Fibroblast of skin of right biceps (primary cell): ENCODE data around the gene GTF2B.
"Not testable (repeated sequence)": the region's sequence is repeated elsewhere in the genome, so short reads cannot be mapped to it uniquely, and the experiment has no call there.

Source experiments
- DNase-seq: peaks from one replicate; pipeline ENCODE4 v3.0.0-alpha.2; 2013

GTF2B gene, protein sequence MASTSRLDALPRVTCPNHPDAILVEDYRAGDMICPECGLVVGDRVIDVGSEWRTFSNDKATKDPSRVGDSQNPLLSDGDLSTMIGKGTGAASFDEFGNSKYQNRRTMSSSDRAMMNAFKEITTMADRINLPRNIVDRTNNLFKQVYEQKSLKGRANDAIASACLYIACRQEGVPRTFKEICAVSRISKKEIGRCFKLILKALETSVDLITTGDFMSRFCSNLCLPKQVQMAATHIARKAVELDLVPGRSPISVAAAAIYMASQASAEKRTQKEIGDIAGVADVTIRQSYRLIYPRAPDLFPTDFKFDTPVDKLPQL

DNA sequence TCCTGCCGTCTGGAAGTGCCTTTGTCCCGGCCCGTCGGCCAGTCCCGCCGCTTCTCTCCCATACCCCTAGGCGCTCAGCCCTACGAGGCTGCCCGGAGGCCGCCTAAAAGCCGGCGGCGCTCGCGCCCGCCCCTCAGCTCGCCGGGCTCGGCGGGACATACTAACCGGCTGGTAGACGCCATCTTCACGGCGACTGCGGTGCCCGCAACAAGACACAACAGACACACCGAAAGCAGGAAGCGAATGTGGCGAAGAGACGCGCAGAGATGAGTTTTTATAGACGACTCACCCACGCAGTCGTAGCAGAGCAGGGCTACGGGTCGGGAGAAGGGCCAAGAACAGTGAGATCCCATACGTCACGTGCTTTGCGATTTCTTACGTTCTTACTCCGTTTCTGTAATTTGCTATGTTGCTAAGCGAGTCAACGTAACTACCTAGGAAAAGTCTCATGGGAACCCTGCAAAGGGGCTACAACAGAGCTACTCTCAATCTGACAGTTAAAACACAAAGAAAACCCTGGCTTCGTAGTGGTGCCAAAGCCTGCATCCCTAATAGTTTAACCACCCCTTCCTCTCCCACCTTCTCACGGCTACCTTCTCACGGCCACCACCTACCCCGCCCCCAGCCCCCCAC is at the start of gene GTF2B:
GTF2B (minus strand) TSS at position 250 of the 633 bp plus-strand sequence; CDS start at position 182, 68 bp downstream.
- DNase-seq, result peak; percentile 97

DNA sequence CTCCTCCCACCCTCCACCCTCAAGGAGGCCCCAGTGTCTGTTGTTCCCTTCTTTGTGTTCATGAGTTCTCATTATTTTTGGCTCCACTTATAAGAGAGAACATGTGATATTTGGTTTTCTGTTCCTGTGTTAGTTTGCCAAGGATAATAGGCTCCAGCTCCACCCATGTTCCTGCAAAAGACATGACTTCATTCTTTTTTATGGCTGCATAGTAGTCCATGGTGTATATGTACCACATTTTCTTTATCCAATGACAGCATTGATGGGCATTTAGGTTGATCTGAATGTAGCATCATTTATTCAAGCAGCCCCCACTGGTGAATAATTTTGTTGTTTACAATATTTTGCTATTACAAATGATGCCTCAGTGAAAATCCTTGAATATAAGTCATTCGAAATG is 47.2 kb upstream of the GTF2B start:
- not testable (repeated sequence) for DNase-seq

DNA sequence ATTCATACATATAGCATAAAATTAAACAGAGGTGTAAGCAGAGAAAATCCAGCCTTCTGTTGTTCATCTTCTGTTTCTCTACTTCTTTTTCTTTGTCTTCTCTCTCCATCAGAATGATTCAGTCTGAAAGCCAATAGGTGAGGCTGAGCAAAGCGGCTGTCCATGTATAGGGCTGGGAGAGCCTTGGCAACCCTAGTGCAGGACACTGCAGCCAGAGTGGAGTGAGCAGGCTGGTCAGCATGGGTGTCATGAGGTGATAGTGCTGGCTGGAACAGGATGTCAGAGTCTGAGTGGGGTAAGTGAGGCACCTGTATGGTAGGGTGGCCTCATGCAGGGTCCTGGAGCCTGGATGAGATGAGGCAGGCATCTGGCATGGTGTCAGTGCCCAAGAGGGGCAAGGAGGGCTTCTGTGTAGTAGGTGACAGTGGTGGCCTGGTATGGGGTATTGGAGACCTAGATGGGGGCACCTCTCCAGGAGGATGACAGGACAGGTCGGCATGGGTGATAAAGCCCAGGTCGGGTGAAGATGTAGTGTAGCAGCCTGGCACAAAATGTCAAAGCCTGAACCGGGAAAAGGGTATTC is 45.5 kb upstream of the GTF2B start:
- DNase-seq, result no peak

DNA sequence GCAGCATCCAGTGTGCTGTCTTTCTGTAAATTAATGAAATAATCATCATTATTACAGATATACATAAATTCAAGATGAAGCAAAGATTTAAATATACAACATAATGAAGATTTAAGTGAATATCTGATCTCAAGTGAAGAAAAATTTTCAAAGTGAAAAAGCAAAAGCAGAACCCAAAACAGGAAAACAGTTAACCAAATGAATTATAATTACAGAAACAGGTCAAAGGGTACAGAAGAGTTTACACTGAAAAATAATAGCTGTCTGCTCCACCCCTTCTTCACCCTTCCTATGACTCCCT is 44.8 kb upstream of the GTF2B start:
- DNase-seq, result no peak

DNA sequence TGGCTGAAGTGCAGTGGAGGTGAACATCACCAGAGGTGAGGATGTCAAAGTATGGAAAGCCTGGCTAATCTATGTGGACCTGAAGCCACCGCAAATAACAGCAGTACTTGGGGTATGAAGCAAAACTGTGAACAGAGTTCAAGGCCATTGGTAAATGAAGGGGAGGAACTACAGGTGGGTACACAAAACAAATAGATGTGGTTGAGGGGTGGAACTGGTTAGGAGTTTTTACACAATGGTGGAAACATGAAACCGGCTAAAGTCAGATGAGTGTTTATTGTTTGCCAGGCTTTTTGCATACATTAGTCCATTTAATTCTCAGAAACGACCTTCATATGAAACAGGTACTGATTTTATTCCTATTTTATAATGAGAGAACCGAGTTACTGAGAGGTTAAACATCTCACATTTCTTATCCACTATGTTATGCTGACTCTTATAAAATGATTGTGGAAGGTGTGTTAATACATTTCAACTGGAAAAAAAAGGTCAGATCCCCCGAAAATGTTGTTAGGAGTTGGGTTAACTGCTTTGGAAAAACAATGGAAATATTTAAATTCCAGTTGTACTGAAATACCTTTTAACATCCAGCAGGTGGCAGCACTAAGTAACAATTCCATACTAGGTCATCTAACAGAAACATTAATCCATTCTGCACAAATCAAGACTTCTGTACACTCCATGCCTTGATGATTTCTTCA is 44.3 kb upstream of the GTF2B start:
- DNase-seq, result peak; percentile 48

DNA sequence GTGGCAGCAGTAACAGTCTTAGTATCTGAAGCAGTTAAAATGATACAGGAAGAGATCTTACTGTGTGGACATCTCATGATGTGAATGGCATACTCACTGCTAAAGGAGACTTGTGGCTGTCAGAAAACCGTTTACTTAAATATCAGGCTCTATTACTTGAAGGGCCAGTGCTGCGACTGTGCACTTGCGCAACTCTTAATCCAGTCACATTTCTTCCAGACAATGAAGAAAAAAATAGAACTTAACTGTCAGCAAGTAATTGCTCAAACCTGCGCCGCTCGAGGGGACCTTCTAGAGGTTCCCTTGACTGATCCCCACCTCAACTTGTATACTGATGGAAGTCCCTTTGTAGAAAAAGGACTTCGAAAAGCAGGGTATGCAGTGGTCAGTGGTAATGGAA is 38.8 kb upstream of the GTF2B start:
- not testable (repeated sequence) for DNase-seq

DNA sequence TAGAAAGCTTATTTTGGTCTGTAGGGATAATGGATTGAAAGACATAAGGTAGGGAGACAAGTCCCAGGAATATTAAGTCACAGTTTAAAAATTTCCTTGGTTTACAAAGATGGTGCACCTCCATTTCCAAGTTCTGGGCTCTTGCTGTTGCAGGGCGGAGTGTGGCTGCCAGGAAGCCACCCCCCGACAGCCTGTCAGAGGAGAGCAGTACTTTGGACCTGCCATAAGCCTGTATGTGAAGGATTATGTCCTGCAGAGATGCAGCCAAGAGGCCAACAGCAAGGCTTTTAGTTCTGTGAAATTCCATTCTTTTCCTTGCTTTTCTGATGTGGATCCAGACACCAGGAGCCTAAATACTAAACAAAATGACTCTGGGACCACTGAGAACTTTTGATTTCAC is 31.9 kb upstream of the GTF2B start:
- no peak for DNase-seq

DNA sequence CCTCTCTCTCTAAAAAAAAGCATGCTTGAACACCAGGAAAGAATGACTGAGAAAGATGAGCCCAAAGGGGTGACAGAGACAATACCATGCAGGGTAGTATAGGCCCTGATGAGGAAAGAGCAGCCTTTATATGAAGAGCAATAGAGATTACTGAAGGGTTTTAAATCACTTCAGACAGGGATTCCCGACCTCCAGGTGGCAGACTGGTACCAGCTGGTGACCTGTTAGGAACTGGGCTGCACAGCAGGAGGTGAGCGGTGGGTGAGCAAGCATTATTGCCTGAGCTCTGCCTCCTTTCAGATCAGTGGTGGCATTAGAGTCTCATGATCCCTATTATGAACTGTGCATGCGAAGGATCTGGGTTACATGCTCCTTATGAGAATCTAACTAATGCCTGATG is 30.8 kb upstream of the GTF2B start:
- no peak for DNase-seq

DNA sequence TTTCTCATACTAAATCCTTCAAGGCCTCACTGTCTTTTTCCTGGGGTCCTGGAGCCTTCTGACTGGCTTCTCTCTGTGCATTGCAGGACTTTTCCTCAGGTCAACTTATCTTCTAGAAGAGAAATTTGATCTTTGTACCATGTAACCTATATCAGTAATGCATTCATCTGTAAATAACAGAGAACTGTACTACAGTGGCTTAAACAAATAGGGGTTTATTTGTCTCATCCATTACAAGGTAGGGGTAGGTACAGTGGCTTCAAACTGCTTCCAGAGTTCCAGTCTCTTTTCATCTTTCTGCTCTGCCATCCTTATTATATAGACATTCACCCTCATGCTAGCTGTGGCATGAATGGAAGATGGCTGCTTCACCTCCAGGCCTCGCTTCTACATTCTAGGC is 29.5 kb upstream of the GTF2B start:
- no peak for DNase-seq

DNA sequence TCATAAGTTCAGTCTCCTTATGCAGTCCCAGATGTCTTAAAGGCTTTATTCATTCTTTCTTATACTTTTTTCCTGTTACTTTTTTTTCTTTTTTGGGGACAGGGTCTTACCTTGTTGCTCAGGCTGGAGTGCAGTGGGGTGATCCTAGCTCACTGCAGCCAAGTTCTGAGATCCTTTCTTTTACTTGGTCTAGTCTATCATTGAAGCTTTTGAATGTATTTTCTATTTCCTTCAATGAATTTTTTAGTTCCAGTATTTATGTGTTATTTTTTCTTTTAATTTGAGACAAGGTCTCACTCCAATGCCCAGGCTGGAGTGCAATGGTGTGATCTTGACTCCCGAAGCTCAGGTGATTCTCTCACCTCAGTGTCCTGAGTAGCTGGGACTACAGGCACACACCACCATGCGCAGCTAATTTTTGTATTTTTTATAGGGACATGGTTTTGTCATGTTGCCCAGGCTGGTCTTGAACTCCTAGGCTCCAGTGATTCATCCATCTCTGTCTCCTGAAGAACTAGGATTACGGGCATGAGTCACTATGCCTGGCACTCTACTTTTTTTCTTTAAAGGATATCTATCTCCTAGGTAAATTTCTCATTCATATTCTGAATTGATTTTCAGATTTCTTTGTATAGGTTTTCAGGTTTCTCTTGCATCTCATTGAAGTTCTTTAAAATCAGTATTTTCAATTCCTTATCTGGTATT is 26.1 kb upstream of the GTF2B start:
- DNase-seq, result no peak

DNA sequence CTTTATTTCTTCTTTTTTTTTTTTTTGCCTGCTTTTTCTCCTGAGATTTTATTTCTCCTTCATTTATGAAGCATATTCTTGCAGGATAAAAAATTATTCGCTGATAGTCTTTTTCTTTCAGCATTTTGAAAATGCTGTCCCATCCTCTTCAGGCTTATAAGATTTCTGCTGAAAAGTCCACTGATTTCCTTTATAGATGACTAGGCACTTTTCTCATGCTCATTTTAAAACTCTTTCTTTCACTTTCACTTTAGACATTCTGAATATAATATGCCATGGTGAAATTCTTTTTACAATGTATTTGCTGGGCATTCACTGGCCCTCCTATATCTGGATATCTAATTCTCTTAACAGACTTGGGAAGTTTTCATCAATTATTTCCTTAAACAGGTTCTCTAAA is 25.5 kb upstream of the GTF2B start:
- no peak for DNase-seq

DNA sequence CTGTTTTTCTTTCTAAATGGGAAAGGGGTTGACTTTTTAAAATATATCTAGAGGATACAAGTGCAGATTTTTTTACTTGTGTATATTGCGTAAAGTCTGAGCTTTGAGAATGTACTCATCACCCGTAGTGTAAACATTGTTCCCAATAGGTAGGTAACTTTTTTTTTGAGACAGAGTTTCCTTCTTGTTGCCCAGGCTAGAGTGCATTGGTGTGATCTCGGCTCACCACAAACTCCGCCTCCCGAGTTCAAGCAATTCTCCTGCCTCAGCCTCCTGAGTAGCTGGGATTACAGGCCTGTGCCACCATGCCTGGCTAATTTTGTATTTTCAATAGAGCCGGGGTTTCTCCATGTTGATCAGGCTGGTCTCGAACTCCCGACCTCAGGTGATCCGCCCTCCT is 20.4 kb upstream of the GTF2B start:
- not testable (repeated sequence) for DNase-seq

DNA sequence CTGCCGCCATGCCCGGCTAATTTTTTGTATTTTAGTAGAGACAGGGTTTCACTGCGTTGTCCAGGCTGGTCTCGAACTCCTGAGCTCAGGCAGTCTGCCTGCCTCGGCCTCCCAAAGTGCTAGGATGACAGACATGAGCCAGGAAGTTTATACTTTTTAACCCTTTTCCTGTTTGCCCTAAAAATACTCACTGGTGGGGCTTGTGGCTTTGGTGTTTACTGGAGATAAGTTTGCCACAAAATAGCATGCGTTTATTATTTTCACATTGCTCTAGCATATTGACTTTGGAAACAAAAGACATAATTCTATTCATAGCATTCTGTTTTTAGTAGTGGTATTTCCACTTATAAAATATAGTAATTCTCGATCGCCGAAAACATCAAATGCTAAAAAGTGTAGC is 19.8 kb upstream of the GTF2B start:
- no peak for DNase-seq

DNA sequence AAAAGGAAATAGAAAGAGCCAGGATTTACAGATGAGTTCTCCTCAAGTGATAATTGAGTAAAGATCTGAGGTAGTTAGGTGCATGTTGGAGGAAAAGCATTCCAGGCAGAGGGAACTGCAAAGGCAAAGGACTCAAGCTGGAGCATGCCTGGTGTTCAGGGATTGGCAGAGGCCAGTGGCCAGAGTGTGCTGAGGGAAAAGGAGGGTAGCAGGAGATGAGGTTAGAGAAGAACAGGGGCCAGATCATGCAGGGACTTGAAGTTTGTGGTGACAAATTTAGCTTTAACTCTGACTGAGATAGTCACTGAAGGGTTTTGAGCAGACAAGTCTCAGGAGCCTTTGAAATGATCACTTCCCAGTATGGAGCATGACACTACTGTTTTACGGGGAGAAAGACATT is 19.0 kb upstream of the GTF2B start:
- no peak for DNase-seq

DNA sequence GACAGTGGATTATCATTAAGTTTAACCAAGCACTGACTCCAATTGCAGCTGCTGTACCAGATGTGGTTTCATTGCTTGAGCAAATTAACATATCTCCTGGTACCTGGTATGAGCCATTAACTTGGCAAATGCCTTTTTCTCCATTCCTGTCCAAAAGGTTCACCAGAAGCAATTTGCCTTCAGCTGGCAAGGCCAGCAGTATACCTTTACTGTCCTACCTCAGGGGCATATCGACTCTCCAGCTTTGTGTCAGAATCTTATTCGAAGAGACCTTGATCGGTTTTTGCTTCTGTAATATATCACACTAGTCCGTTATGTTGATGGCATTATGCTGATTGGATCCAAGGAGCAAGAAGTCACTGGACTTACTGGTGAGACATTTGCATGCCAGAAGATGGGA is 9.5 kb upstream of the GTF2B start:
- DNase-seq, result no peak

DNA sequence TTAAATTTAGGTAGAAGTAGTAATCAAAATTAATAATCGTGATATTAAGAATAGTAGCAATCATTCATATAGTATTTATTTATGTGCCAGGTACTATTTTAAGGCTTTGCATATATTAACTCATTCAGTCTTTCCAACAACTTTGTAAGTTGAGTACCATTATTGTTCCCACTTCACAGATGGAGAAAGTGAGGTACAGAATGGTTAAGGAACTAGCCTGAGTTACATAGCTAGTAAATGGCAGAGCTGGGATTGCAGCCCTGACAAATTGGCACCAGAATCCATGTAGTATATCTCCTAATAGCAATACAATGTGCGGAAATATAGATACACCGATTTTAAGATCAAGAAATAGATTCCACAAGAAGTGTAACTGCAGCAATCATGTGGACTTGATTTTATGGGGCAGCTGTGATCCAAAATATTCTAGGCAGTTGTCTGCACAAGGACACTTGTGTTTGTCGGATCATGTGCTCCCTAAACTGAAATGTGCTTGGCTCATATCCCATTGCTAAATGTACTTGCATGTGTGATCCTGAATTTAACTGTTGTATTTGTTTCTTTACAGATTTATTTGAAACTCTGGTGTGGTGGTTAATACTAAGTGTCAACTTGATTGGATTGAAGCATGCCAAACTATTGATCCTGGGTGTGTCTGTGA is 5.8 kb upstream of the GTF2B start:
- DNase-seq, result no peak

DNA sequence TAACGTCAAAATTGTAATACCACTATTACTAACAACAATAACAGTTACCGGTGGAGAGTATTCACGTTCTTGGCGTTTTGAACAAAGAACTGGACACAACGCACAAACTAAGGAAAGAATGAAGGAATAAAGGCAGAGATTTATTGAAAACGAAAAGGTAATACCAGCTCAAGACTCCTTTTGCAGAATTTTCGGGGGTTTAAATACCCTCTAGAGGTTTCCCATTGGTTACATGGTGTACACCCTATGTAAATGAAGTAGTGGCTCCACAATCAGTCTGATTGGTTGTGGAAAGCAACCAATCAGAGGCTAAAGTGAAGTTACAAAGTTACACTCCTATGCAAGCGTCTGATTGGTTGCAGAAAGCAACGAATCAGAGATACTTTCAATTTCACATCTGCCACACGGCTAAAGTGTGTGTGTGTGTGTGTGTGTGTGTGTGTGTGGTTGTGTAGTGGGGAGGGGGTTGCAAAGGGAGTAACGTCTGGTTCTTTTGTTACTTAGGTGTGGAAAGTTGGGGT is 1.1 kb upstream of the GTF2B start:
- DNase-seq, result peak; percentile 64

DNA sequence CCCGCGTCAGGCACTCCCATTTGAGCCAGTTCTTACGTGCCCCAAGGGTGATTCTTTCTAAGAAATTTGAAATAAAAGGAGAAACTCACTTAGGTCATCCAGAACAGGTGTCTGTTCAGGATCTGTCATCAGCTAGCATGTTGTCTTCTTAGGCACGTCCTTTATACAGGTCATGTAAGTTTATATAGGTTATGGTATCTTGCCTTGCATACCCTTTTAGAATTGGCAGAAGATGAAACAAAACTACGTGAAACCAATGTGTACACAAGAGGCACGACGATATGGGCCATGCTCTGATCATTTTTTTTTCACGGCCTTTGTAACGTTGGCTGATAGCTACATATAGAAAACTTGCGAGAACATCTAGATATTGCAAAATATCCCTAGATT is 579 bp upstream of the GTF2B start:
- DNase-seq, result no peak

DNA sequence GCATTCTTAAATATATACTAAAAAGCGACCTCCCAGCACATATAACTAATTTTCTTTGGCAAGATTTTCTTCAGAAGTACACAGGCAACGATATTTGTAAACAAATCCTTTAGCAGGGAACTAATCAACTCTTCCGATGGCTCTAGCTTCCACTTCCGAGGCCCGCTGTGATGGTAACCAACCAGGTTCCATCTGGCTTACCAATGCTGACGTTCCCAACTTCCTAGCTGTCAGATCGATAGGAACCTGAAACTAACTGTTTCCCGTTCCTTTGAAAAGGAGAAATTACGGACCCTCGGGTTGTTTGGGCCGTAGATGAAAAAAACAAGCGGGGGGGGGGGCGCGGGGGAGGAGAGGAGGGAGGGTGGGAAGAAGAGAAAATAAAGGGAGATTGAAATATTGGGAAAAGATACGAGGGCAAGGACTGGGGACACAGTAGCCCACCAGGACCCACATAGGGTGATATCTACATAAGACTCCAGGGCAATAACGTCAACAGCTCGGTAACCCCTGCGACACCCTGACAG is 513 bp downstream of the GTF2B start:
- peak; percentile 25 for DNase-seq

DNA sequence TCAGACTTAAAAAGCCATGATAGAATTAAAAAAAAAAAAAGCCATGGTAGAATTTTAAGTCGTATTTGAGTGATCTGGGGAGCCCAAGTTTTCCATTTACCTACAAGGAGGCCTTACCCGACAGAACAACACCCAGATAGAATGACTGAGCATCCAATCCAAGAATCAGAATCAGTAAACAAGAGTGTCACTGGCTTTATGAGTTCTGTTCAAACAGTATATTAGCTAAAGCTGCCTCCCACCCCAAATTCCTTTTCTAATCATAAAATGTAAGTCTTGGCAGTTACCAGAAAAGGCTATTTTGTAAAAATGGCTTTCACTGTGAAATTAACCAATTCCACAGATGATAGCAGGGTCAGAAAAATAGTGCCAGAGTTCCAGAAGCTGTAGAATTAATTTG is 1.2 kb downstream of the GTF2B start:
- DNase-seq, result no peak

DNA sequence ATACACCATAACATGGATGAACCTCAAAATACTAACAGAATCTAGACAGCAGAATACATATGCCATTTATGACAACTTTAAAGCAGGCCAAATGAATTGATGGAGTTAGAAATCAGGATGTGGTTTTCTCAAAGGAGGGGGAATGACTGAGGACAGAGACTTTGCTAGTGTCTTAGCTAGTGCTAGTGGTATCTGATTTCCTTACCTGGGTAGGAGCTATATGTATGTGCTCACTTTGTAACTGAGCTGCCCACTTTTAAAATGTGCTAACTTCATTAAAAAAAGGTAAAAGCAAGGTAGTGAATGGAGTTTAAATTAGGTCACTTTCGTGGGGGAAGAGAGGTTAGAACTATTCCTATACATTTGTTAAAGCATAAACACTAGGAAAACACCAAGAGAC is 2.6 kb downstream of the GTF2B start:
- no peak for DNase-seq

DNA sequence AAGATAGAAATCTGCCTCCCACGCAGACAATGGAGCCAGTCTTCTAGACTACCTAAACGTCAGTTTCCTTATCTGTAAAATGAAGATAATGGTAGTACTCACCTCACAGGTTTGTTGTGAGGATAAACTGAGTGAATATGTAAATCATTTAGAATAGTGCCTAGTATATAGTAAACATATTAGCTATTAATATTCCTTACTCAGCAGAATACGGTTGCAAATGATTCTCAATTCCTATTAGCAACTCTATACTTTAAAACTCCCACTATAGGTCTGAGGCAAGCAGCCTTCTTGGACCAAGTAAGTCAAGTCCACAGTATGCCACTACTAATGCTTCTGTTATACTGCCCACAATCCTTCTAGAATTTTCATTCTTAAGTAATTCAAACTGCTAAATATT is 5.4 kb downstream of the GTF2B start:
- DNase-seq, result no peak
